ENCODE data around the gene RAD51C. TPM values are rescaled to one million over a fixed set of nuclear protein-coding genes. Genes with fewer than 3 reads are reported as not detected.

The RAD51C gene
- polyA plus RNA-seq, 12 donors: 24.0 to 42.1 (median 33.7) TPM; not detected in 1

Other genes with a start within 250 kb of the RAD51C start
- gene HSF5, start 204.2 kb upstream of the RAD51C start, polyA plus RNA-seq (ENCODE audit: insufficient read length in 12 of 12): under 1 TPM in 7 of 12 donors, not detected in 5; 0.04 to 0.23 (median 0.12) TPM
- 10 to 100 TPM in 11 of 12 donors, not detected in 1; 16.3 to 37.0 (median 20.5) TPM for gene MTMR4, start 178.0 kb upstream of the RAD51C start, polyA plus RNA-seq (ENCODE audit: insufficient read length in 12 of 12)
- gene TEX14, start 557 bp upstream of the RAD51C start, polyA plus RNA-seq (ENCODE audit: insufficient read length in 12 of 12): 1 to 10 TPM in 11 of 12 donors, not detected in 1; 1.6 to 6.9 (median 3.6) TPM
- 1 to 10 TPM in 10 of 12 donors, under 1 TPM in 1, not detected in 1; 0.97 to 2.6 (median 1.9) TPM for gene PPM1E, start 63.3 kb downstream of the RAD51C start, polyA plus RNA-seq (ENCODE audit: insufficient read length in 12 of 12)

Measured in muscle of arm (tissue), 12 donors.